Memory B cell (primary cell): Measurements from ENCODE around the gene PDZD11.
"Not testable (repeated sequence)": the region's sequence is repeated elsewhere in the genome, so short reads cannot be mapped to it uniquely, and the experiment has no call there.

ENCODE experiments used
- ATAC-seq: fragments of 150-1000 bp; cut with Tn5 transposase; 2 replicates; pipeline ENCODE4 v1.10.0; 2021; ENCODE audit warnings: low read depth, mild to moderate bottlenecking, moderate library complexity
- DNase-seq, 2 donors: peaks; one replicate each; pipeline ENCODE4 v3.0.0; 2022; ENCODE audit warnings: low spot score in 2 of 2
- H3K27ac Mint-ChIP-seq: one replicate; pipeline ENCODE4 v1.8.0; 2022; ENCODE audit warnings: mild to moderate bottlenecking, moderate library complexity, mixed read lengths
- H3K27me3 Mint-ChIP-seq: one replicate; pipeline ENCODE4 v1.8.0; 2022; ENCODE audit warnings: mixed read lengths
- H3K36me3 Mint-ChIP-seq: one replicate; pipeline ENCODE4 v1.8.0; 2022; ENCODE audit warnings: mild to moderate bottlenecking, mixed read lengths
- H3K4me1 Mint-ChIP-seq: one replicate; pipeline ENCODE4 v1.8.0; 2022; ENCODE audit warnings: mixed read lengths
- H3K4me3 Mint-ChIP-seq: one replicate; pipeline ENCODE4 v1.8.0; 2022; ENCODE audit warnings: mild to moderate bottlenecking, moderate library complexity, mixed read lengths
- H3K9me3 Mint-ChIP-seq: one replicate; pipeline ENCODE4 v1.8.0; 2022; ENCODE audit warnings: mixed read lengths

PDZD11 gene

GRCh38 chrX:70244881-70245280 is 44.8 kb downstream of the PDZD11 start:
- no peak for ATAC-seq
- Mint-ChIP-seq H3K4me3 (no peak overlapping the region), H3K27me3 (no peaks in the 10 kb centered on the region), H3K27ac (no peak overlapping the region), H3K4me1 (no peaks in the 10 kb centered on the region), H3K36me3 (no peaks in the 10 kb centered on the region), H3K9me3 (no peaks in the 10 kb centered on the region)
- no peak for DNase-seq

DNA sequence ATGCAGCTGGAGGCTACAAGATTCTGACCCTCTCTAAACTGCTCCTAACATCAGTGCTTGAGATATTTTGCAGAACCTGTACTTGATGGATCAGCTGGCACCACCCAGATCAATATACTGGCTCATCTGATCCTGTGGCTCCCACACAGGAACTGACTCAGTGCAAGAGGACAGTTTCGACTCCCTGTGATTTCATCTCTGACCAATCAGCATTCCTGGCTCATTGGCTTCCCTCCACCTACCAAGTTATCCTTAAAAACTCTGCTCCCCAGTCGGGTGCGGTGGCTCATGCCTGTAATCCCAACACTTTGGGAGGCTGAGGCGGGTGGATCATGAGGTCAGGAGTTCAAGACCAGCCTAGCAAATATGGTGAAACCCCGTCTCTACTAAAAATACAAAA is 46.1 kb downstream of the PDZD11 start:
- not testable (repeated sequence) for H3K36me3 Mint-ChIP-seq, H3K27ac Mint-ChIP-seq, DNase-seq, ATAC-seq, H3K27me3 Mint-ChIP-seq, H3K4me1 Mint-ChIP-seq, H3K4me3 Mint-ChIP-seq, H3K9me3 Mint-ChIP-seq

DNA sequence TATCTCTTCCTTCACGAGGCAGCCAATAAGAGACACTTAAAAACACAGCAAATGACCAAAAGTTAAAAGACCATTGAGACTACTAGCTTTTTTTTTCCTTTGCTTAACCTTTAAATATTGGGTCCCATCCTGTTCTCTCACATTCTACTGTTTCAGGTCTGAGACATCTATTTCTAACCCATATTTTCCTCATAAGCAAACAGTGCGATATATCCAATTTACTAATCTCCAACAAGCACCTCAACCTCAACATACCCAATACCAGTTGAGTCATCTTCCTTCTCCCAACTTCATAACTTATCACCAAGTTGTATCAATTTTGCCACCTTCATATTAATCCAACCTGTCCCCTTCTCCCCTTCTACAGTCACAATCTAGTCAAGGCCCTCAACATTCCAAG is 48.2 kb downstream of the PDZD11 start:
- Mint-ChIP-seq H3K9me3 (no peaks in the 10 kb centered on the region), H3K27ac (no peak overlapping the region), H3K27me3 (no peaks in the 10 kb centered on the region), H3K36me3 (no peaks in the 10 kb centered on the region), H3K4me1 (no peaks in the 10 kb centered on the region), H3K4me3 (no peak overlapping the region)
- ATAC-seq (no peak), DNase-seq (no peak)

GRCh38 chrX:70240751-70241150 is 49.0 kb downstream of the PDZD11 start:
- H3K9me3 Mint-ChIP-seq = no peaks in the 10 kb centered on the region
- H3K4me3 Mint-ChIP-seq = no peak overlapping the region
- DNase-seq = no peak
- ATAC-seq = no peak
- no peak overlapping the region for H3K27ac Mint-ChIP-seq
- no peaks in the 10 kb centered on the region for H3K27me3 Mint-ChIP-seq
- no peaks in the 10 kb centered on the region for H3K36me3 Mint-ChIP-seq
- no peaks in the 10 kb centered on the region for H3K4me1 Mint-ChIP-seq
